Jurkat, Clone E6-1 (cell line): ENCODE results near the gene ZNF524. TPM values are rescaled to one million over a fixed set of nuclear protein-coding genes. Genes with fewer than 3 reads are reported as not detected.
"Not testable (repeated sequence)": the region's sequence is repeated elsewhere in the genome, so short reads cannot be mapped to it uniquely, and the experiment has no call there.

Source experiments
- DNase-seq: peaks from one replicate; pipeline ENCODE4 v3.0.0-alpha.2; 2011; ENCODE audit warnings: low read depth, low spot score
- H3K4me3 ChIP-seq: 2 replicates; pipeline ENCODE4 v1.5.1; 2011; ENCODE audit warnings: mild to moderate bottlenecking, low read length, control low read depth, moderate library complexity
- polyA plus RNA-seq: library from polyadenylated mRNA; unstranded; fragments of >200 nt; gene quantifications from one replicate; pipeline ENCODE4 v1.2.1, GENCODE V29; 2012; ENCODE audit warnings: missing spikeins; ENCODE audit not compliant: insufficient read length, insufficient read depth

Gene ZNF524, protein sequence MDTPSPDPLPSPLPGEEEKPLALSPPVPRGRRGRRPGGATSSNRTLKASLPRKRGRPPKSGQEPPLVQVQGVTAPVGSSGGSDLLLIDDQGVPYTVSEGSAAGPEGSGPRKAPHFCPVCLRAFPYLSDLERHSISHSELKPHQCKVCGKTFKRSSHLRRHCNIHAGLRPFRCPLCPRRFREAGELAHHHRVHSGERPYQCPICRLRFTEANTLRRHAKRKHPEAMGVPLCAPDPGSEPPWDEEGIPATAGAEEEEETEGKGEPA
- 8.6 TPM for polyA plus RNA-seq

DNA sequence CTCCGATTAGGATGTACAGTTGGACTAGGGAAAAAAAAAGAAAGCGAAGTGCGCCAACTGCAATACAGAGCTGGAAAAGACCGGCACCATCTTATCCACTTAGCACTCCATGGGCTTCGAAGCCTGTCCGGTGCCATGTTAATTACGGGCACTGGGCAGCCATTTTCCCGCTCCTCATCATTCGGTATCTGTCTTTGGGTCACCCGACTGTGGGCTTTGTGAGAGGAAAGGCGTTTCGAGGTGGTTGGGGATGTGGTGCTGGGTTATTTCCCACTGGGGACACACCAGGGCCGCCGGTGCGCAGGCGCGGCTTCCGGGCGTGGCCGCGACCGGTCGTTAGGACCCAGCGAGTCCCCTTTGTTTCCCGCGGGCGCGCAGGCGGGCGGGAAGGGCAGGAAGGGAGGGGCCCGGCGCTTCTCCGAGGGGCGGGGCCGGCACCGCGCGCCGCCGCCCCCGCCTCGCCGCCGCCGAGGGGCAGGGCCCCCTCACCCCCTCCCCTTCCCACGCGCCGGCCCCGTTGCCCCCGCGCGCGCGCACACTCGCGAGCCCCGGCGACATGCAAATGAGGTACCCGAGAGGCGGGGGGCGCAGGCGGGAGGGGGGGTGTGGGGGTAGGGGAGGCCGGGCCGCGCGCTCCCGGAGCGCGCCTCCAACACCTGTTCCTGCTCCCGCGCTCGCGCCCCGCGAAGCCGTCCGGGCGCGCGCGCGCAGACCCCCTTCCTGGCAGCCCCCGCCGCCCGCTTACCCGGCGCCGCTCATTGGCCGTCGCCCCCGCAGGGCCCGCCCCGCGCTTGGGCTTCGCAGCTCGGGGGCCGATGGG, at the start of gene ZNF524:
Gene ZNF524 (plus strand): TSS at position 447 of the 820 bp plus-strand sequence. CDS start 1,825 bp downstream, outside the sequence.
- peak within 1 kb of the TSS; percentile 84 for H3K4me3 ChIP-seq
- DNase-seq, result peak; percentile 89

DNA sequence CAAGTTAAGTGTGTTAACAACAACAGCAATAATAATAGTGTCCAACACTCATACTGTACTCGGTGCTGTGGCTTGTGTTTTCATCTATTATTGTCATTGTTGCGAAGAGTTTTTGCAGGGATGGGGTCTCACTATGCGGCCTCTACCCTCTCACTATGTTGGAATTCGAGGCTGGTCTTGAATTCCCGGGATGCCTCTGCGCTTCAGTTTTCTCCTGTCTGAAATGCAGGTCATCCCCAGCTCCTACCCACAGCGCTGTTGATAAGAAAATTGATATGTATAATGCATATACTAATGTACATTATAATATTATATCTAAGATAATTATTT, 49.8 kb upstream of the ZNF524 start:
- DNase-seq, result no peak
- no peak overlapping the region for H3K4me3 ChIP-seq

DNA sequence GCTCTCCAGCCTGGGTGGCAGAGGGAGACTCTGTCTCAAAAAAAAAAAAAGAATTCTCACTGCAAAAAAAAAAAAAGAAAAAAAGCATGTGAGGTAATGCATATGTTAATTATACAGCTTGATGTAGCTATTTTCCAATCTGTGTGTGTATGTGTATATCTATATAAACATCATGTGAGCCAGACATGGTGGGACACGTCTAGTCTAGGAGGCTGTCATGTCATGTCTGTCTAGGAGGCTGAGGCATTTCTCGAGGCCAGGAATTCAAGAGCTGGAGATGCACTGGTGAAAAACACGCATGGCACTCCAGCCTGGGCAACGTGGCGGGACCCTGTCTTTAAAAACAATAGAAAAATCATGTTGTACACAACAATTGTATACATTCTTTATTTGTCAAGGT, 47.9 kb upstream of the ZNF524 start:
- H3K4me3 ChIP-seq, result no peak overlapping the region
- no peak for DNase-seq

DNA sequence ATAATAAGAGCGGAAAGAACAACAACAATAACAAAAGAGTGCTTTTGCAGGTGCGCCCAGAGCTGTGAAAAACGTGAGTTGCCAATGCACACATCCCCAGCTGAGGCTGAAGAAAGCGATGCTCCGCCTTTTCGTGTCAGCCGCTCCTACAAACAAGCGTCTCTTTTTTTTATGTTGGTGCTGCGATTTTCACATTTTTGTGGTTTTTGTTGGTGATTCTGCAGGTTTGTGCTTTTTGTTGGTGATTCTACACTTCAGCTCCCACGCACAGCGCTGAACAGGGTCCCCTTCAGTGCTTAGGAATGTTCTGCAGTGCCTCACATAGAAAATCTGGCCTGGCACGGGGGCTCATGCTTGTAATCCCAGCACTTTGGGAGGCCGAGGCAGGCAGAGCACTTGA, 47.5 kb upstream of the ZNF524 start:
- H3K4me3 ChIP-seq, result no peak overlapping the region
- no peak for DNase-seq

DNA sequence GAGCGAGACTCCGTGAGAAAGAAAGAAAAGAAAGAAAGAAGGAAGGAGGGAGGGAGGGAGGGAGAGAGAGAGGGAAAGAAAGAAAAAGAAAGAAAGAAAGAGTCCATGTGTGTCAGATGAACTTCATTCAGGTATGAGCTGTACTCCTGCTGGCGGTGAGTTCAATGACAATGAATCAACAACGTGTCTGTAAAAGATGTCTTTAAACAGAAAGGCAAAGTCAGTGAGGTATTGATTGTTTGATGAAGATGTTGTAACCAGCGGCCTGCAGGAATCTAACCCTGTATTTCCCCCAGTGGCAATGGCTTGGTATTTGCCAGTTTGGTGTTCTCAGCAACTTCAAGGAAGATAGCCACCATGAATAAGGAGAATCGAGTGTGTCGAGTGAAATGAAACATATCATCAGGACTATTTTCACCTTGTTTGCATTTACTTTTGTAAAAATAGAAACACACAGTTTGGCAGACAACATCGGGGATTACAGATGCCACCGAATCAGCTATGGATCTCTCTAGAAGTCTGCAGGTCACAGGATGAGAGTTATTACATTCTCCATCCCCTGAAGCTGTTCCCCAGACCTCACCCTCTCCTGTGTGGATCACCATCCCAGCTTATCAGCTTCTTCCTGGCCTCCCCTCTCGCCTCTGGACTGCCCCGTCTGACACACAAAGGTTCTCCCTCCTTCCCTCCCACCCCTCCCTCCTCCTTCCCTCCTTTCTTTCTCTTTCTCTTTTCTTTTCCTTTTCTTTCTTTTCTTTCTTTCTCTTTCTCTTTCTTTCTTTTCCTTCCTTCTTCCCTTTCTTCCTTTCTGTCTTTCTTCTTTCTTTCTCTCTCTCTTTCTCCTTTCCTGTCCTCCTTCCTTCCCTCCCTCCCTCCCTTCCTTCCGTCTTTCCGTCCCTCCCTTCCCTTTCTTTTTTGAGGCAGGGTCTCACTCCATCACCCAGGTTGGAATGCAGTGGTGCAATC, 46.6 kb upstream of the ZNF524 start:
- no peak overlapping the region for H3K4me3 ChIP-seq
- no peak for DNase-seq

DNA sequence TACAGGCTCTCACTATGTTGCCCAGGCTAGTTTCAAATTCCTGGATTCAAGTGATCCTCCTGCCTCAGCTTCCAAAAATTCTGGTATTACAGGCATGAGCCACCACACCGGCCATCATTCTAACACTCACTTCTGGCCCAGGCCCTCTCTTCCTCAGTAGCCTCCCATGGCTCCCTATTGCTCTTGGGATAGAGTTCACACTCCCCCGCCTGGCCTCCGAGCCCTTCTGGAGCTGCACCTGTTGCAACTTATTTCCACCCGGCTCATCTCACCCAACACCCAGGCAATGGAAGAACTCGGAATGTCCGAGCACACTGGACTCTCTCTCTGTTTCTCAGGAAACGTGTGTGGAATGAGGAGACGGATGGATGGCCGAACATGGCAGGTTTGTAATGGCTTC, 45.8 kb upstream of the ZNF524 start:
- H3K4me3 ChIP-seq, result no peak overlapping the region
- DNase-seq, result no peak

DNA sequence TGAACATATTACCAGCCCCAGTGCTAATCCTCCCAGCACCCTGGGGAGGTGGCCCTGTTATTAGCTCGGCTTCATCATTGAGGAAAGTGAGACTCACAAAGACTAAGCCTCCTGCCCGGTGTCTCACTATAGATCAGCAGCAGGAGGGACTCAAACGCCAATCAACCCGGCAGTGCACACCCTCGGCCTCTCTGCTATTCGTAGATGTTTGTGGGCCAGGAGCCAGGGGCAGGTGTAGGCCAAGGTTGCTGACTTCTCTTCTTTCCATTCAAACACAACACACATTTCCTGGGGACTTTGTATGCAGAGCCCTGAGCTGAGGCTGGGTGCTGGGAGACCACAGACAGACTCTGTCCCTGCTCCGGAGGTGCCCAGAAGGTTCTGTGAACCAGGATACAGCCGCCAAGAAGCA, 45.3 kb upstream of the ZNF524 start:
- H3K4me3 ChIP-seq, result no peak overlapping the region
- no peak for DNase-seq

DNA sequence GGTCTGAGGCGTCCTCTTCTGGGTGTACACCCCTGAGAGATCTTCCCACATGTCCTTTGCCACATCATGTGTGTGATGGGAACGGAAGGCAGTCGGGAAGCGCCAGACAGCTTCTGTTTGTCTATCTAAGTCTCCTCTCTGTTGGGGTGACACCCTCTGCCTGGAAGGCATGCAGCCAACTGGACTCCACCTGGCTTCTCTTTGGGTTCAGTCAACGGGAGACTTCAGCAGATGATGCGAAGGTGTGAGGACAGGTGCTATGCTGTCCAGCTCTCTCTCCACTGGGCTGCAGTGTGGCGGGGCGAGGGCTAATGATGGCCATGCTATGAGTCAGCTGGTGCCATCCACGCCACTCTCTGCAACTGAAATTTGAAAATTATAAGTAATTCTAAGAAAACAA, 40.4 kb upstream of the ZNF524 start:
- DNase-seq, result no peak
- no peak overlapping the region for H3K4me3 ChIP-seq

DNA sequence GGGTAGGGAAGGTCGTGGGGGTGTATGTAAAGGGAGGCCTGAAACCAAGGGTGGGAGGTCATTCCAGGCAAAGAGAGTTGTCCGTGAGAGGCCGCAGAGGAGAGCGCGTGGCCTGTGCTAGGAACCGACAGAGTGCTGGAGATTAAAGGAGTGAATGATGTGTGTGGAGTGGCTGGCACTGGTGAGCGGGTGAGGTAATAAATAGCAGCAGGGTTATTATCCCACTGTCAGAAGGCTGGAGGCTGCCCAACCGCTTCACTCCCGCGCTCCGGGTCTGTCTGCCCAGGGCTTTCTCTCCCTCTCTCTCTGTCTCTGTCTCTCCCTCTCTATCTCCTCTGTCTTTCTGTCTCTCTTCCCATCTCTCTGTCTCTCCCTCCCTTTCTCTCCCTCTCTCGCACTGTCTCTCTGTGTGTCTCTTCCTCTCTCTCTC, 36.8 kb upstream of the ZNF524 start:
- DNase-seq, result no peak

DNA sequence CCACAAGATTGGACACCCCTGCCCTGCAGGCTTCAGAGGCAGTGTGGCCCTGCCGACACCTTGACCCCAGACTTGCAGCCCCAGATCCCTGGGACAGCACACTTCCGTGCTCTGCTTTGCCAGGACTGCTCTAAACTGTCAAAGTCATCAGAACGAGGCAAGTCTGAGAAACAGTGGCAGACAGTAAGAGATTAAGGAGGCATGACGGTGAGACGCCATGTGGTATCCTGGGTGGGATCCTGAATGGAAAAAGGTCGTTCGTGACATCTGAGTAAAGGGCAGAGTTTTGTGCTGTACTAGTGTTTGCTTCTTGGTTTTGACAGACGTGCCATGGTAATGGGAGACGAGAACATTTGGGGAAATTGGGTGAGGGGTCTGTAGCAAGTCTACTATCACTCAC, 33.3 kb upstream of the ZNF524 start:
- no peak for DNase-seq
- H3K4me3 ChIP-seq, result no peak overlapping the region

More for the DNA sequence above, 36.8 kb upstream of the ZNF524 start:
- H3K4me3 ChIP-seq, result no peak overlapping the region

DNA sequence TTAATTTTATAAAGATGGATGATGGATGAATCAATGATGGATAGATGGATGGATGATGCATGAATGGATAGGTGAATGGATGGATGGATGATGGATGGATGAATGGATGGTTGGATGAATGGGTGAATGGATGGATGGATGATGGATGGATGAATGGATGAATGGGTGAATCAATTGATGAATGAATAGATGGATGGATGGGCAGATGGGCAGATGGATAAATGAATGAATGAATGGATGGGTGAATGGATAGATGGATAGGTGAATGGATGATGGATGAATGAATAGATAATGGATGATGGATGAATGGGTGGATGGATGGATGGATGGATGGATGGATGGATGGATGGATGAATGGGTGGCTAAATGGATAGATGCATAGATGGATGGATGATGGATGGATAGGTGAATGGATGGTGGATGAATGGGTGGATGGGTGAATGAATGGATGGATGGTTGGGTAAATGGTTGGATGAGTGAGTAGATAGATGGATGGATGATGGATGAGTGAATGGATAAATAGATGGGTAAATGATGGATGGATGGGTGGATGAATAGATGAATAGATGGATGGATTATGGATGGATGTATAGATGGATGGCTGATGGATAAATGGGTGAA, 32.3 kb upstream of the ZNF524 start:
- DNase-seq, result no peak
- no peak overlapping the region for H3K4me3 ChIP-seq

DNA sequence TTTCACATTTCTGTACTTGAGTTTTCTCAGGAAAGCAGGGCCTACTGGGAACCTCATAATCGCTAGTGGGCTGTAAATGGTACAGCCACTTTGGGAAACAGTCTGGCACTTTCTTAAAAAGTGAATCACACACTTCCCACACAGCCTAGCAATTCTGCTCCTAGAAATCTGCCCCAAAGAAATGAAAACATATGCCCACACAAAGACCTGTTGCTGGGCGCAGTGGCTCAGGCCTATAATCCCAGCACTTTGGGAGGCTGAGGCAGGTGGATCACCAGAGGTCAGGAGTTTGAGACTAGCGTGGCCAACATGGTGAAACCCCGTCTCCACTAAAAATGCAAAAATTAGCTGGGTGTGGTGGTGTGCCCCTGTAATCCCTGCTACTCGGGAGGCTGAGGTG, 30.6 kb upstream of the ZNF524 start:
- not testable (repeated sequence) for H3K4me3 ChIP-seq, DNase-seq

DNA sequence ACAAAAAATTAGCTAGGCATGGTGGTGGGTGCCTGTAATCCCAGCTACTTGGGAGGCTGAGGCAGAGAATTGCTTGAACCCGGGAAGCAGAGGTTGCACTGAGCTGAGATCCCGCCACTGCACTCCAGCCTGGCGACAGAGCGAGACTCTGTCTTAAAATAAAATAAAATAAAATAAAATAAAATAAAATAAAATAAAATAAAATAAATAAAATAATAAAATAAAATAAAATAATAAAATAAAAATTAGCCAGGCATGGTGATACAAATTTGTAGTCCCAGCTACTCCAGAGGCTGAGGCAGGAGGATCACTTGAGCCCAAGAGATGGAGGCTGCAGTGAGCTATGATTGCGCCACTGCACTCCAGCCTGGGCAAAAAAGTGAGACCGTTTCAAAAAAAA, 26.2 kb upstream of the ZNF524 start:
- H3K4me3 ChIP-seq, result not testable (repeated sequence)

DNA sequence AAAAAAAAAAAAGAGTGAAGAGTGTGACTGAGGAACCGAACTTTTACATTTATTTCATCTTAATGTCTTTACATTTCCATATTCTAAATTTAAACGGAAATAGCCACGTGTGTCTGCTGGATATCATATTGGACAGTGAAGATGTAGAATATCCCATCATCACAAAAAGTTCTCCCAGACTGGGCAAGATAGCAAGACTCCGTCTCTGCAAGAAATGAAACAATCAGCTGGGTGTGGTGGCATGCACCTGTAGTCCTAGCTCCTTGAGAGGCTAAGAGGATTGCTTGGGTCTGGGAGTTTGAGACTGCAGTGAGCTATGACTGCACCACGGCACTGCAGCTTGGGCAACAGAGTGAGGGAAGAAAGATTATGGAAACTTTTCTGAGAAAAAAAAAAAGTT, 23.3 kb upstream of the ZNF524 start:
- H3K4me3 ChIP-seq, result no peak overlapping the region
- no peak for DNase-seq

More for the DNA sequence above, 26.2 kb upstream of the ZNF524 start:
- DNase-seq, result not testable (repeated sequence)

DNA sequence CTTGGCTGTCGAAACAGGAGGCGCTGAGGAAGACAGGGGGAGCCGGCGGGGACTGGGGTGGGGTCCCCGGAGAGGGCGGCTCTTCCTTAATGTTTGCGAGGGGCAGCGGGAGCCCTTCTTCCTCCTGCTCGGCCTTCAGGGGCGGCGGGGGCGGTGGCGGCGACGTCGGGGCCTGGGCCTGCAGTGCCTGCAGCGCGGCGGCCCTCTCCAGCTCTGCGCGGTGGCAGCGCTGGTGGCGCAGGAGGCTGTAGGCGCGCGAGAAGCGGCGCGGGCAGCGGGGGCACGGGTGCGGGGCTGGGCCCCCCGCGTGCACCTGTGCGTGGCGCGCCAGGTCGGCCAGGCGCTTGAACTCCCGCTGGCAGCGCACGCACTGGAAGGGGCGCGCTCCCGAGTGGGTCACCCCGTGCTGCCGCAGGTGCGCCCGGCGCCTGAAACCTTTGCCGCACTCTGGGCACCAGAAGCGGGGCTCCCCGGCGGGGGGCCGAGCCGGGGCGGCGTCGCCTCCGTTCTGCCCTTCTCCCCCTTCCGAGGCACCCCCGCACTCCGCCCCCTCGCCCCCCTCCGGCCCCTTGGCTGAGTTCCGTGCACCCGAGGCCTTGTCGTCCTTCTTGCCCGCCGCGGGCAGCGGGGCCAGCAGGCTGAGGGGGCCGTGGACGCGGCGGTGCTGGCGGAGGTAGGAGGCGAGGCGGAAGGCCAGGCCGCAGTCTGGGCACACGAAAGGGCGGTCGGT, 21.9 kb upstream of the ZNF524 start:
- no peak overlapping the region for H3K4me3 ChIP-seq
- no peak for DNase-seq

DNA sequence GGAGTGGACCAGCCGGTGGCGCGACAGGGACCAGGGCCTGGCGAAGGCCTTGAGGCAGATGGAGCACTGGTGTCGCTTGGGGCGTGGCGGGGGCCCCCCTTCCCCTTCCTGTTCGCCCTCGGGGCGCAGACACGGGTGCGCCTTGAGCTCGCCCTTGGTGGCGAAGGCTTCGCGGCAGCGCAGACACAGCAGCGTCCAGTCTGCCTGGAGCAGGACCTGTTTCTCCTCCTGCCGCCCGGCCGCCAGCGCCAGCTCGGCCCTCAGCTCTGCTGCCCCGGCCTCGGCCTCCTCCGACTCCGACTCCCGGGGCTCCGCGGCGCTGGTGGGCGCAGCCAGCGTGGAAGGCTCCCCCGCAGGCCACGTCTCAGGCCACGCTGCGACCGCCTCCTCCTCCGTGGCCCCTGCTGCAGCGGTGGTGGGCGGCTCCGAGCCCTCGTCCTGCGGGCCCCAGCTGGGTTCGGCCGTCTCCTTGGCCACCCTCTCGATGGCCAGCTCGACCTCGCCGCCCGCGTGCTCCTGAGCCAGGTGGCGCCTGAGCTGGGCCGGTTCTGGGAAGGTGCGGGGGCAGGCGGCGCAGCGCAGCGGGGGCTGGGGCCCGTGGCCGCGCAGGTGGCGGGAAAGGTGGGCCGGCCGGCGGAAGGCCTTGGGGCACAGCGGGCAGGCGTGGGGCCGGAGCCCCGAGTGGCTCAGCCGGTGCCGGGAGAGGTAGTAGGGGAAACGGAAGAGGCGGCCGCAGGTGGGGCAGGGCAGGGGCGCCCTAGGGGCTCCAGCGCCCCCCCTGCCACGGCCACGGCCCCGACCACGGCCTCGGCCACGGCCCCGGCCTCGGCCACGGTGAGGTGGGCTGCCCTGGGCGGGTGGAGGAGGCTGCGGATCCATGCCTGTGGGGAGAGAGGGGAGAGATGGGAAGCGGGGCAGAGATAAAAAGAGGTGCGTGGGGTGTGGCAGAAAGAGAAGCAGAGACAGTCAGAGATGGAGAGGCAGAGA, 21.0 kb upstream of the ZNF524 start:
- DNase-seq, result no peak
- H3K4me3 ChIP-seq, result peak overlapping the region; percentile 88
